ENCODE results near the gene OR8J3. TPM values are rescaled to one million over a fixed set of nuclear protein-coding genes. Genes with fewer than 3 reads are reported as not detected.
"Not testable (repeated sequence)": the region's sequence is repeated elsewhere in the genome, so short reads cannot be mapped to it uniquely, and the experiment has no call there.

OR8J3 gene
- total RNA-seq: not detected

GRCh38 chr11:56140151-56140661, at the start of gene OR8J3:
Gene OR8J3, minus strand, starts transcription at chr11:56140201. Its CDS starts 2,483 bp downstream, at chr11:56137718.
- no peaks in the 10 kb centered on the region for H3K4me1 Mint-ChIP-seq (ENCODE audit: low read depth)
- H3K9me3 Mint-ChIP-seq: peaks cover 6% of the 10 kb centered on the region
- H3K4me3 Mint-ChIP-seq: no peak within 1 kb of the TSS
- H3K36me3 Mint-ChIP-seq (ENCODE audit: low read depth): no peaks in the 10 kb centered on the region
- H3K27ac Mint-ChIP-seq: no peak within 1 kb of the TSS
- CTCF ChIA-PET: no interaction called here
- DNase-seq: no peak
- H3K27me3 Mint-ChIP-seq (ENCODE audit: low read depth): no peaks in the 10 kb centered on the region
- intact Hi-C loops (cut with micrococcal nuclease): no loop called here

- H3K27ac Mint-ChIP-seq: no peak overlapping the region
- no peak overlapping the region for H3K4me3 Mint-ChIP-seq
- intact Hi-C loops (cut with micrococcal nuclease): no loop called here
- no peak for DNase-seq
- no peaks in the 10 kb centered on the region for H3K4me1 Mint-ChIP-seq (ENCODE audit: low read depth)
- CTCF ChIA-PET: no interaction called here
- peaks cover 3% of the 10 kb centered on the region for H3K9me3 Mint-ChIP-seq
- H3K36me3 Mint-ChIP-seq (ENCODE audit: low read depth): no peaks in the 10 kb centered on the region
- no peaks in the 10 kb centered on the region for H3K27me3 Mint-ChIP-seq (ENCODE audit: low read depth)
Observed at GRCh38 chr11:56188602-56189001, 48.6 kb upstream of the OR8J3 start.

- no peak overlapping the region for H3K27ac Mint-ChIP-seq
- no peaks in the 10 kb centered on the region for H3K4me1 Mint-ChIP-seq (ENCODE audit: low read depth)
- H3K4me3 Mint-ChIP-seq: no peak overlapping the region
- H3K36me3 Mint-ChIP-seq (ENCODE audit: low read depth): peaks cover 2% of the 10 kb centered on the region
- peaks cover 12% of the 10 kb centered on the region for H3K9me3 Mint-ChIP-seq
- DNase-seq: no peak
- CTCF ChIA-PET: no interaction called here
- intact Hi-C loops (cut with micrococcal nuclease): no loop called here
- H3K27me3 Mint-ChIP-seq (ENCODE audit: low read depth): no peaks in the 10 kb centered on the region
Observed at GRCh38 chr11:56183459-56183858, 43.5 kb upstream of the OR8J3 start.

- H3K36me3 Mint-ChIP-seq (ENCODE audit: low read depth): peaks cover 2% of the 10 kb centered on the region
- no peak within 1 kb of the TSS for H3K4me3 Mint-ChIP-seq
- no peak within 1 kb of the TSS for H3K27ac Mint-ChIP-seq
- no peaks in the 10 kb centered on the region for H3K4me1 Mint-ChIP-seq (ENCODE audit: low read depth)
- intact Hi-C loops (cut with micrococcal nuclease): no loop called here
- H3K27me3 Mint-ChIP-seq (ENCODE audit: low read depth): no peaks in the 10 kb centered on the region
- H3K9me3 Mint-ChIP-seq: peaks cover 14% of the 10 kb centered on the region
- CTCF ChIA-PET: no interaction called here
- DNase-seq: no peak
Observed at GRCh38 chr11:56176318-56176717, 36.3 kb upstream of the OR8J3 start, which contains the start of gene OR5J2. Gene OR5J2, plus strand, starts transcription at chr11:56176618. Its CDS starts 0 bp downstream, at chr11:56176618.

GRCh38 chr11:56172256-56172830, 32.3 kb upstream of the OR8J3 start:
- no peaks in the 10 kb centered on the region for H3K36me3 Mint-ChIP-seq (ENCODE audit: low read depth)
- H3K9me3 Mint-ChIP-seq: peaks cover 10% of the 10 kb centered on the region
- CTCF ChIA-PET: no interaction called here
- no peaks in the 10 kb centered on the region for H3K4me1 Mint-ChIP-seq (ENCODE audit: low read depth)
- intact Hi-C loops (cut with micrococcal nuclease): no loop called here
- no peak for DNase-seq
- no peaks in the 10 kb centered on the region for H3K27me3 Mint-ChIP-seq (ENCODE audit: low read depth)
- no peak overlapping the region for H3K4me3 Mint-ChIP-seq
- H3K27ac Mint-ChIP-seq: no peak overlapping the region

- intact Hi-C loops (cut with micrococcal nuclease): no loop called here
- Mint-ChIP-seq H3K9me3 (peaks cover 9% of the 10 kb centered on the region), H3K36me3 (ENCODE audit: low read depth) (no peaks in the 10 kb centered on the region), H3K27ac (no peak overlapping the region), H3K4me1 (ENCODE audit: low read depth) (no peaks in the 10 kb centered on the region), H3K4me3 (no peak overlapping the region), H3K27me3 (ENCODE audit: low read depth) (no peaks in the 10 kb centered on the region)
- CTCF ChIA-PET: no interaction called here
- no peak for DNase-seq
Observed at GRCh38 chr11:56163804-56164203, 23.8 kb upstream of the OR8J3 start.

- peaks cover 10% of the 10 kb centered on the region for H3K9me3 Mint-ChIP-seq
- H3K36me3 Mint-ChIP-seq (ENCODE audit: low read depth): no peaks in the 10 kb centered on the region
- no peaks in the 10 kb centered on the region for H3K27me3 Mint-ChIP-seq (ENCODE audit: low read depth)
- H3K27ac Mint-ChIP-seq: no peak within 1 kb of the TSS
- DNase-seq: no peak
- CTCF ChIA-PET: no interaction called here
- no peaks in the 10 kb centered on the region for H3K4me1 Mint-ChIP-seq (ENCODE audit: low read depth)
- intact Hi-C loops (cut with micrococcal nuclease): no loop called here
- no peak within 1 kb of the TSS for H3K4me3 Mint-ChIP-seq
Observed at GRCh38 chr11:56160217-56160616, 20.2 kb upstream of the OR8J3 start, which contains the start of gene OR8K5. Gene OR8K5, minus strand, starts transcription at chr11:56160317. Its CDS starts 0 bp downstream, at chr11:56160317.

- Mint-ChIP-seq H3K36me3 (ENCODE audit: low read depth) (no peaks in the 10 kb centered on the region), H3K4me1 (ENCODE audit: low read depth) (no peaks in the 10 kb centered on the region), H3K9me3 (peaks cover 20% of the 10 kb centered on the region), H3K27ac (no peak overlapping the region), H3K4me3 (no peak overlapping the region), H3K27me3 (ENCODE audit: low read depth) (no peaks in the 10 kb centered on the region)
- CTCF ChIA-PET: no interaction called here
- intact Hi-C loops (cut with micrococcal nuclease): no loop called here
- DNase-seq: no peak
Observed at GRCh38 chr11:56152333-56152732, 12.3 kb upstream of the OR8J3 start.

- Mint-ChIP-seq H3K27me3 (ENCODE audit: low read depth) (no peaks in the 10 kb centered on the region), H3K9me3 (peaks cover 16% of the 10 kb centered on the region), H3K36me3 (ENCODE audit: low read depth) (no peaks in the 10 kb centered on the region), H3K27ac (no peak overlapping the region), H3K4me3 (no peak overlapping the region), H3K4me1 (ENCODE audit: low read depth) (no peaks in the 10 kb centered on the region)
- CTCF ChIA-PET: no interaction called here
- DNase-seq: no peak
- intact Hi-C loops (cut with micrococcal nuclease): no loop called here
Observed at GRCh38 chr11:56151376-56151775, 11.4 kb upstream of the OR8J3 start.

- H3K27me3 Mint-ChIP-seq (ENCODE audit: low read depth); H3K9me3 Mint-ChIP-seq; H3K4me1 Mint-ChIP-seq (ENCODE audit: low read depth); H3K36me3 Mint-ChIP-seq (ENCODE audit: low read depth); DNase-seq; H3K4me3 Mint-ChIP-seq; H3K27ac Mint-ChIP-seq; intact Hi-C loops (cut with micrococcal nuclease); CTCF ChIA-PET: not testable (repeated sequence)
Observed at GRCh38 chr11:56143681-56144080, 3.7 kb upstream of the OR8J3 start.

GRCh38 chr11:56122073-56122472, 17.9 kb downstream of the OR8J3 start, which contains the start of gene OR8H3:
Gene OR8H3, plus strand, starts transcription at chr11:56122373. Its CDS starts 0 bp downstream, at chr11:56122373.
- intact Hi-C loops (cut with micrococcal nuclease): no loop called here

GRCh38 chr11:56103210-56103737, 36.7 kb downstream of the OR8J3 start, which contains the start of gene OR8H2:
Gene OR8H2, plus strand, starts transcription at chr11:56103687. Its CDS starts 1,356 bp downstream, at chr11:56105043.
- Mint-ChIP-seq H3K27ac (no peak within 1 kb of the TSS), H3K4me3 (no peak within 1 kb of the TSS), H3K27me3 (ENCODE audit: low read depth) (no peaks in the 10 kb centered on the region), H3K36me3 (ENCODE audit: low read depth) (no peaks in the 10 kb centered on the region), H3K4me1 (ENCODE audit: low read depth) (no peaks in the 10 kb centered on the region), H3K9me3 (peaks cover 12% of the 10 kb centered on the region)
- intact Hi-C loops (cut with micrococcal nuclease): no loop called here
- CTCF ChIA-PET: no interaction called here
- no peak for DNase-seq

More at GRCh38 chr11:56122073-56122472, 17.9 kb downstream of the OR8J3 start, which contains the start of gene OR8H3:
- no peak for DNase-seq
- Mint-ChIP-seq H3K4me1 (ENCODE audit: low read depth) (no peaks in the 10 kb centered on the region), H3K9me3 (peaks cover 3% of the 10 kb centered on the region), H3K4me3 (no peak within 1 kb of the TSS), H3K27ac (no peak within 1 kb of the TSS), H3K27me3 (ENCODE audit: low read depth) (no peaks in the 10 kb centered on the region), H3K36me3 (ENCODE audit: low read depth) (no peaks in the 10 kb centered on the region)
- CTCF ChIA-PET: no interaction called here

GRCh38 chr11:56093008-56093407, 47.0 kb downstream of the OR8J3 start, which contains the start of gene OR8I2:
Gene OR8I2, plus strand, starts transcription at chr11:56093308. Its CDS starts 0 bp downstream, at chr11:56093308.
- H3K27ac Mint-ChIP-seq: no peak within 1 kb of the TSS
- CTCF ChIA-PET: no interaction called here
- H3K4me3 Mint-ChIP-seq: no peak within 1 kb of the TSS
- intact Hi-C loops (cut with micrococcal nuclease): no loop called here
- DNase-seq: no peak
- H3K9me3 Mint-ChIP-seq: peaks cover 13% of the 10 kb centered on the region
- no peaks in the 10 kb centered on the region for H3K36me3 Mint-ChIP-seq (ENCODE audit: low read depth)
- no peaks in the 10 kb centered on the region for H3K4me1 Mint-ChIP-seq (ENCODE audit: low read depth)
- H3K27me3 Mint-ChIP-seq (ENCODE audit: low read depth): no peaks in the 10 kb centered on the region

Data from activated naive CD4-positive, alpha-beta T cell treated with anti-CD3 and anti-CD28 coated beads for 36 hours (primary cell).